ENCODE data around the gene TRPM2. TPM values are rescaled to one million over a fixed set of nuclear protein-coding genes. Genes with fewer than 3 reads are reported as not detected.

Gene TRPM2
- total RNA-seq, 4 donors from 2014 or later = 1.6 to 3.5 (median 2.7) TPM

GRCh38 chr21:44419679-44420078 lies 66.3 kb downstream of the TRPM2 start:
- Histone ChIP-seq H3K9me3 (no peaks in the 10 kb centered on the region), H3K4me3 (no peak overlapping the region), H3K36me3 (no peaks in the 10 kb centered on the region), H3K27me3 (peaks cover 0 to 50% (median under 1%) of the 10 kb centered on the region in 4 donors), H3K4me1 (no peaks in the 10 kb centered on the region), H3K27ac (replicated peaks in 1 of 4) (no peak overlapping the region)
- WGBS = 91% methylated on average over 3 of the region's 3 CpGs
- DNase-seq (ENCODE audit: extremely low spot score) = no peak
- TF ChIP-seq, protein P1, sequence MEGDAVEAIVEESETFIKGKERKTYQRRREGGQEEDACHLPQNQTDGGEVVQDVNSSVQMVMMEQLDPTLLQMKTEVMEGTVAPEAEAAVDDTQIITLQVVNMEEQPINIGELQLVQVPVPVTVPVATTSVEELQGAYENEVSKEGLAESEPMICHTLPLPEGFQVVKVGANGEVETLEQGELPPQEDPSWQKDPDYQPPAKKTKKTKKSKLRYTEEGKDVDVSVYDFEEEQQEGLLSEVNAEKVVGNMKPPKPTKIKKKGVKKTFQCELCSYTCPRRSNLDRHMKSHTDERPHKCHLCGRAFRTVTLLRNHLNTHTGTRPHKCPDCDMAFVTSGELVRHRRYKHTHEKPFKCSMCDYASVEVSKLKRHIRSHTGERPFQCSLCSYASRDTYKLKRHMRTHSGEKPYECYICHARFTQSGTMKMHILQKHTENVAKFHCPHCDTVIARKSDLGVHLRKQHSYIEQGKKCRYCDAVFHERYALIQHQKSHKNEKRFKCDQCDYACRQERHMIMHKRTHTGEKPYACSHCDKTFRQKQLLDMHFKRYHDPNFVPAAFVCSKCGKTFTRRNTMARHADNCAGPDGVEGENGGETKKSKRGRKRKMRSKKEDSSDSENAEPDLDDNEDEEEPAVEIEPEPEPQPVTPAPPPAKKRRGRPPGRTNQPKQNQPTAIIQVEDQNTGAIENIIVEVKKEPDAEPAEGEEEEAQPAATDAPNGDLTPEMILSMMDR (IDR thresholded peaks at IDR 0.05) = no peak
- no peak for TF ChIP-seq EP300 (IDR thresholded peaks at IDR 0.05)
- no peak for TF ChIP-seq POLR2AphosphoS5 (IDR thresholded peaks at IDR 0.05)
- no peak for TF ChIP-seq POLR2A (IDR thresholded peaks at IDR 0.05; ENCODE audit: low read depth)
- intact Hi-C loops (cut with DNase I) = no loop called here

DNA sequence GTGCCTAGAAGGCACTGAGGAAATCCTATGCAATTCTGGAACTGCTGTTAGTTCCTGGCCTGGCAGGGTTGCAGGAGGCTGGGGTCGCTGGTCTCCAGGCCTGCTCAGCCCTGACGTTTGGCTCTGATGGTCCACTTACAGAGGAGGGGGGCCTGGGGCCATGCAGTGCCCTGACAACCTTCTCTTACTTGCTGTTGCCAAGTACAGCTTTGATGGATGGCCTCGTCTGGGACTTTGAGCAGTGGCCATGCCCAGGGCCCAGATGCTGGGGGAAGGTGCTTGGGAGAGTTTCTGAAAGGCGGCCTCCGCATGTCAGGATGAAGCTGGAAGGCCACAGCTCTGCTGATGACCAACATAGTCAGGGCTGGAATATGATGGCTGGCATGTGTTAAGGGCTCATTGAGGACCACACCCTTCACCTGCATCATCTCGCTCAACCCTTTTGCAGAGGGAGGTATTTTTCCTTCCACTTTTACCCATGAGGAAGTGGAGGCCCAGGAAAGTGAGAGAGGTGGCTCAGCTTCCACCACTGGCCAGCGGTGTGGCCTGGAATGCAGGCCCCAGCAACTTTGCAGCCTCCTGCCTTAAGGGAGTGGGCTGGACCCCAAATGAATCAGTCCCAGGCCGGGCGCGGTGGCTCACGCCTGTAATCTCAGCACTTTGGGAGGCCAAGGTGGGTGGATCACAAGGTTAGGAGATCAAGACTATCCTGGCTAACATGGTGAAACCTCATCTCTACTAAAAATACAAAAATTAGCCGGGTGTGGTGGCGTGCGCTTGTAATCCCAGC lies 67.2 kb downstream of the TRPM2 start:
- Histone ChIP-seq H3K27ac (replicated peaks in 1 of 4) (no peak overlapping the region), H3K36me3 (no peaks in the 10 kb centered on the region)
- DNase-seq (ENCODE audit: extremely low spot score) = no peak

DNA sequence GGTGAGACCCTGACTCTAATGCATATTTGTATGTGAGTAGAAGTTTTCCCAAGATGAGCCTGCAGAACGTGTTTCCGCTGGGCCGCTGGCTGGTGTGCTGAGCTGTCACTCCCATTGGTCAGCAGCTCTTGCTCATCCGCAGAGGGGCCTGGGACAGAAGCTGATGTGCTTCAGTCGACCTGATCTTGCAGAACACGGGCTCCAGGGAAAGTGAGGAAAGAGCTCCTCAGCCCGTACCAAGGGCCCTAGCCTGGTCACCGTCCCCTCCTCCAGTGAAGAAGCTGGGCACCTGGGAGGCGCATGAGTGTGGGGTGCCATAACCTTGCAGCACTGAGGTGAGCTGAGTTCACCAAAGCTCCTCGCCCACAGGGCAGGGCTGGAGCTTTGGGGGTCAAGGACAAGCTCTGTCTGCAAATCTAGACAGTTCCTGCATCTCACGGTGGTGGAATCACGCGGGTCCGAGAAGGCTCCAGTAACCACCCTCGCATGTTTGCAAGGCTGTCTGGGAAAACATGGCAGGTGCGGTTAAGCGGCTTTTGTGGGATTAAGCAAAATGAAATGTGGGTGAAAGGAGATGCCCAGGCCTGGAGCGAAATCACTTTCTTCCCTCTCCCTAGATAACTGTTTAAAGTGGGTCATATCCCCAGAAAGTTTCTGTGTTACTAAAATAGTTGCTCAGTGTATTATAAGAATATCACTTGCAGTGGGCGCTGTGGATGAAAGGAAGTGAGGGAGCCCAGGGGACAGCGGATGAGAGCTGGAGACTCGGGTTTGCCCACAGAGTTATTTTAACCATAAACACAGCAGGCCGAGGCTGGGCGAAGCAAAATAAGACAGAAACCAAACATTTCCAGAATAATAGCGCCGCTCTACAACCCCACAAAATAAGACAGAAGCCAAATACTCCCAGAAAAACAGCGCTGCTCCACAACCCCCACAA lies 68.8 kb downstream of the TRPM2 start:
- Histone ChIP-seq H3K27me3 (peaks cover 0 to 53% (median 1%) of the 10 kb centered on the region in 4 donors), H3K36me3 (no peaks in the 10 kb centered on the region), H3K9me3 (no peaks in the 10 kb centered on the region), H3K27ac (replicated peaks in 1 of 4) (no peak overlapping the region), H3K4me3 (no peak overlapping the region), H3K4me1 (no peaks in the 10 kb centered on the region)
- 80% methylated on average over 23 of the region's 26 CpGs for WGBS
- intact Hi-C loops (cut with DNase I) = no loop called here
- DNase-seq (ENCODE audit: extremely low spot score) = no peak
- TF ChIP-seq, protein P1 (IDR thresholded peaks at IDR 0.05) = no peak
- TF ChIP-seq EP300 (IDR thresholded peaks at IDR 0.05) (no peak), POLR2AphosphoS5 (IDR thresholded peaks at IDR 0.05) (no peak), POLR2A (IDR thresholded peaks at IDR 0.05; ENCODE audit: low read depth) (no peak)

More for the DNA sequence above, 67.2 kb downstream of the TRPM2 start:
- TF ChIP-seq POLR2AphosphoS5 (IDR thresholded peaks at IDR 0.05) = no peak
- TF ChIP-seq POLR2A (IDR thresholded peaks at IDR 0.05; ENCODE audit: low read depth) = no peak
- no peak for TF ChIP-seq EP300 (IDR thresholded peaks at IDR 0.05)
- TF ChIP-seq, protein P1 (IDR thresholded peaks at IDR 0.05) = no peak
- intact Hi-C loops (cut with DNase I) = no loop called here
- peaks cover 0 to 50% (median 1%) of the 10 kb centered on the region in 4 donors for H3K27me3 ChIP-seq
- WGBS = 84% methylated on average over 11 of the region's 14 CpGs
- H3K4me3 ChIP-seq = no peak overlapping the region
- H3K4me1 ChIP-seq = no peaks in the 10 kb centered on the region
- no peaks in the 10 kb centered on the region for H3K9me3 ChIP-seq

DNA sequence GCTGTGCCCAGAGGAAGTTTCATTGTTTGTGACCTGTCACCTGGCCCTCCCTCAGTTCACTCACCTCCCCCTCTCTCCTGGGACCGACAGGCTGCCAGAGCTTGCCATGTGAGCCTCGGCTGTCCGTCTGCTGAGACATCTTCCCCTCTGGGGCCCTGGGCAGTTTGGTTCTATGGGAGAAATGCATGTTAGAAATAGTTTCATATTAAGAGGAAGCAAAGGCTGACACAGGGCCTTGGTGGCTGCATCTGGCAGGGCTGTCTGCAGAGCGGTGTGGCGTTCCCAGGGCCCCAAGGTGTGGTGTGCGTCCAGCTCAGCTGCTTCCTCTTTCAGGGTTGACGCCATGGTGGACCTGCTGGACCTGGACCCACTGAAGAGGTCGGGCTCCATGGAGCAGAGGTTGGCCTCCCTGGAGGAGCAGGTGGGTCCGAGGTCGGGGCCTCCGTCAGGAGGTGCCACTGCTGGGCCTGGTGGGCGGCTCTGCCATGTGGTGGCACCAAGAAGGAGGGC lies 69.9 kb downstream of the TRPM2 start:
- intact Hi-C loops (cut with DNase I) = no loop called here
- Histone ChIP-seq H3K27me3 (peaks cover 0 to 47% (median 1%) of the 10 kb centered on the region in 4 donors), H3K9me3 (no peaks in the 10 kb centered on the region), H3K27ac (replicated peaks in 1 of 4) (no peak overlapping the region), H3K4me3 (no peak overlapping the region), H3K4me1 (no peaks in the 10 kb centered on the region), H3K36me3 (no peaks in the 10 kb centered on the region)
- no peak for DNase-seq (ENCODE audit: extremely low spot score)
- WGBS = 82% methylated on average over 11 of the region's 12 CpGs
- no peak for TF ChIP-seq POLR2A (IDR thresholded peaks at IDR 0.05; ENCODE audit: low read depth)
- TF ChIP-seq, protein P1 (IDR thresholded peaks at IDR 0.05) = no peak
- TF ChIP-seq EP300 (IDR thresholded peaks at IDR 0.05) = no peak
- TF ChIP-seq POLR2AphosphoS5 (IDR thresholded peaks at IDR 0.05) = no peak
